ENCODE measurements around the gene GPC6.

GPC6 gene

GRCh38 chr13:93472814-93473296 lies 246.2 kb downstream of the GPC6 start:
- Histone ChIP-seq H3K79me2 (ENCODE audit: low read length) (no peaks in the 10 kb centered on the region), H3K9me3 (replicated peaks; ENCODE audit: insufficient read depth, low read length) (no peaks in the 10 kb centered on the region), H3K9ac (ENCODE audit: low read length) (no peak overlapping the region), H3K4me3 (ENCODE audit: low read length) (no peak overlapping the region), H3K27ac (ENCODE audit: low read length) (no peak overlapping the region), H3K27me3 (replicated peaks; ENCODE audit: insufficient read depth, low read length) (no peaks in the 10 kb centered on the region), H2AFZ (ENCODE audit: low read length) (no peak overlapping the region), H3K9me2 (replicated peaks; ENCODE audit: insufficient read depth, low read length) (no peaks in the 10 kb centered on the region), H3K36me3 (replicated peaks; ENCODE audit: insufficient read depth, low read length) (no peaks in the 10 kb centered on the region), H4K20me1 (ENCODE audit: insufficient read depth, low read length) (no peaks in the 10 kb centered on the region), H3F3A (ENCODE audit: insufficient read depth, low read length) (no peaks in the 10 kb centered on the region), H3K4me2 (ENCODE audit: low read depth, low read length) (no peak overlapping the region), H3K4me1 (ENCODE audit: low read length) (no peaks in the 10 kb centered on the region)
- TF ChIP-seq EZH2phosphoT487 (IDR thresholded peaks at IDR 0.05; ENCODE audit: low read length), result no peak
- TF ChIP-seq CTCF (IDR thresholded peaks at IDR 0.05; ENCODE audit: low read length), result no peak
- no peak for TF ChIP-seq EZH2 (optimal IDR thresholded peaks at IDR 0.05; ENCODE audit: low read depth, low read length)
- no peak for DNase-seq

GRCh38 chr13:93473441-93474270 lies 247.0 kb downstream of the GPC6 start:
- TF ChIP-seq EZH2phosphoT487 (IDR thresholded peaks at IDR 0.05; ENCODE audit: low read length) (no peak), CTCF (IDR thresholded peaks at IDR 0.05; ENCODE audit: low read length) (no peak), EZH2 (optimal IDR thresholded peaks at IDR 0.05; ENCODE audit: low read depth, low read length) (no peak)
- Histone ChIP-seq H3K4me1 (ENCODE audit: low read length) (no peaks in the 10 kb centered on the region), H3K9me2 (replicated peaks; ENCODE audit: insufficient read depth, low read length) (no peaks in the 10 kb centered on the region), H3K27me3 (replicated peaks; ENCODE audit: insufficient read depth, low read length) (no peaks in the 10 kb centered on the region), H4K20me1 (ENCODE audit: insufficient read depth, low read length) (no peaks in the 10 kb centered on the region), H3K4me2 (ENCODE audit: low read depth, low read length) (no peak overlapping the region), H2AFZ (ENCODE audit: low read length) (no peak overlapping the region), H3F3A (ENCODE audit: insufficient read depth, low read length) (no peaks in the 10 kb centered on the region), H3K9ac (ENCODE audit: low read length) (no peak overlapping the region), H3K4me3 (ENCODE audit: low read length) (no peak overlapping the region), H3K79me2 (ENCODE audit: low read length) (no peaks in the 10 kb centered on the region), H3K36me3 (replicated peaks; ENCODE audit: insufficient read depth, low read length) (no peaks in the 10 kb centered on the region), H3K27ac (ENCODE audit: low read length) (no peak overlapping the region), H3K9me3 (replicated peaks; ENCODE audit: insufficient read depth, low read length) (no peaks in the 10 kb centered on the region)
- no peak for DNase-seq

GRCh38 chr13:93476175-93476574 lies 249.6 kb downstream of the GPC6 start:
- H3K4me3 ChIP-seq (ENCODE audit: low read length), result no peak overlapping the region
- H3K9me2 ChIP-seq (replicated peaks; ENCODE audit: insufficient read depth, low read length), result no peaks in the 10 kb centered on the region
- H3K36me3 ChIP-seq (replicated peaks; ENCODE audit: insufficient read depth, low read length), result no peaks in the 10 kb centered on the region
- no peak overlapping the region for H3K4me2 ChIP-seq (ENCODE audit: low read depth, low read length)
- no peak overlapping the region for H3K9ac ChIP-seq (ENCODE audit: low read length)
- H2AFZ ChIP-seq (ENCODE audit: low read length), result no peak overlapping the region
- no peaks in the 10 kb centered on the region for H3K79me2 ChIP-seq (ENCODE audit: low read length)
- H3K27ac ChIP-seq (ENCODE audit: low read length), result no peak overlapping the region
- no peaks in the 10 kb centered on the region for H3K9me3 ChIP-seq (replicated peaks; ENCODE audit: insufficient read depth, low read length)
- TF ChIP-seq CTCF (IDR thresholded peaks at IDR 0.05; ENCODE audit: low read length) (no peak), EZH2 (optimal IDR thresholded peaks at IDR 0.05; ENCODE audit: low read depth, low read length) (no peak), EZH2phosphoT487 (IDR thresholded peaks at IDR 0.05; ENCODE audit: low read length) (no peak)
- DNase-seq, result no peak
- H3K27me3 ChIP-seq (replicated peaks; ENCODE audit: insufficient read depth, low read length), result no peaks in the 10 kb centered on the region
- no peaks in the 10 kb centered on the region for H3F3A ChIP-seq (ENCODE audit: insufficient read depth, low read length)
- H3K4me1 ChIP-seq (ENCODE audit: low read length), result no peaks in the 10 kb centered on the region
- no peaks in the 10 kb centered on the region for H4K20me1 ChIP-seq (ENCODE audit: insufficient read depth, low read length)
